Activated naive CD8-positive, alpha-beta T cell (primary cell): ENCODE results near the gene ATP8B2.
"Not testable (repeated sequence)": the region's sequence is repeated elsewhere in the genome, so short reads cannot be mapped to it uniquely, and the experiment has no call there.

Experiments
- H3K27ac Mint-ChIP-seq: one replicate; pipeline ENCODE4 v1.8.0; 2021; ENCODE audit warnings: mixed read lengths
- H3K27me3 Mint-ChIP-seq: one replicate; pipeline ENCODE4 v1.8.0; 2021; ENCODE audit warnings: mixed read lengths
- H3K36me3 Mint-ChIP-seq: one replicate; pipeline ENCODE4 v1.8.0; 2021; ENCODE audit warnings: mixed read lengths
- H3K4me1 Mint-ChIP-seq: one replicate; pipeline ENCODE4 v1.8.0; 2021; ENCODE audit warnings: low read depth, mixed read lengths
- H3K4me3 Mint-ChIP-seq: one replicate; pipeline ENCODE4 v1.8.0; 2021; ENCODE audit warnings: mild to moderate bottlenecking, mixed read lengths
- H3K9me3 Mint-ChIP-seq: one replicate; pipeline ENCODE4 v1.8.0; 2021; ENCODE audit warnings: low read depth, mixed read lengths

ATP8B2 gene

DNA sequence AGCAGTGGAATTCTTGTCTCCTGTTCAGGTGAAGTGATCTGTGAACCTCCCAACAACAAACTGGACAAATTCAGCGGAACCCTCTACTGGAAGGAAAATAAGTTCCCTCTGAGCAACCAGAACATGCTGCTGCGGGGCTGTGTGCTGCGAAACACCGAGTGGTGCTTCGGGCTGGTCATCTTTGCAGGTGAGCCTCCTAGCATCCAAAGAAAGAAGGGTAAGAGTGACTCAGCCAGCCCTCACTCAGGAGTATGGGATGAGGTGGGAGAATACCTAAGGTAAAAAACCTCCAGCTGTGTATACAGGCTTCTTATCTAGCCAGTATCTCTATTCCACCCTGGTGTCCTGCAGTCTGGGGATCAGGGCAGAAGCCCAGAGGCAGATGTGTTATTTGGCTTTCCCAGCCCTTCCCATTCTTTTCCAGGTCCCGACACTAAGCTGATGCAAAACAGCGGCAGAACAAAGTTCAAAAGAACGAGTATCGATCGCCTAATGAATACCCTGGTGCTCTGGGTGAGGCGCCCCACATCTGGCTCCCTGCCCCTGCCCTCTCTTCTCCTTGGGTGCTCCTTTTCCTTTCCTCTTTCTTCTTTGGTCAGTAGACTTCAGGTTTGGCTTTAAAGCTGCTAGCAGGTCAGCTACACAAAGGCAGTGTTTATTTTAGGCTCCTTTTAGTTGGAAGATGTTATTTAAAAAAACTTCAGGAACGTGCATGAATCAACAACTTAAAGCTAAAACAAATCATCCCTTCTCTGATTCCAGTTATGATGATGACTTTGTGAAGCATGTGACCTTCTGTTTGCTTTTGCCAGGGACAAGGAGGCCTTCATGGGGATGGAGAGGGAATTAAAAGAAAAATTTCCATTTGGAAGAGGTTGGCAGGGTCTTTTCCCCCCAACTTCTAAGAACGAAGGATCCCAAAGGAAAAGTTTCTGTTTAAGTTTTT is 9.0 kb downstream of the ATP8B2 start:
- H3K27ac Mint-ChIP-seq, result peak overlapping the region; percentile 97
- no peaks in the 10 kb centered on the region for H3K9me3 Mint-ChIP-seq
- H3K36me3 Mint-ChIP-seq, result peaks cover 27% of the 10 kb centered on the region
- H3K4me3 Mint-ChIP-seq, result peak overlapping the region; percentile 69
- peaks cover 82% of the 10 kb centered on the region for H3K4me1 Mint-ChIP-seq
- no peaks in the 10 kb centered on the region for H3K27me3 Mint-ChIP-seq

GRCh38 chr1:154335025-154335714 is 9.8 kb downstream of the ATP8B2 start:
- H3K36me3 Mint-ChIP-seq, result peaks cover 31% of the 10 kb centered on the region
- peak overlapping the region; percentile 69 for H3K4me3 Mint-ChIP-seq
- H3K27me3 Mint-ChIP-seq, result no peaks in the 10 kb centered on the region
- peaks cover 82% of the 10 kb centered on the region for H3K4me1 Mint-ChIP-seq
- H3K9me3 Mint-ChIP-seq, result no peaks in the 10 kb centered on the region
- H3K27ac Mint-ChIP-seq, result peak overlapping the region; percentile 97

GRCh38 chr1:154337253-154337894 is 12.0 kb downstream of the ATP8B2 start:
- peaks cover 83% of the 10 kb centered on the region for H3K4me1 Mint-ChIP-seq
- H3K27ac Mint-ChIP-seq, result peak overlapping the region; percentile 94
- H3K27me3 Mint-ChIP-seq, result no peaks in the 10 kb centered on the region
- H3K36me3 Mint-ChIP-seq, result peaks cover 23% of the 10 kb centered on the region
- H3K9me3 Mint-ChIP-seq, result no peaks in the 10 kb centered on the region
- peak overlapping the region; percentile 79 for H3K4me3 Mint-ChIP-seq

- peaks cover 91% of the 10 kb centered on the region for H3K4me1 Mint-ChIP-seq
- H3K4me3 Mint-ChIP-seq, result peak overlapping the region; percentile 38
- peak overlapping the region; percentile 77 for H3K27ac Mint-ChIP-seq
- H3K9me3 Mint-ChIP-seq, result no peaks in the 10 kb centered on the region
- H3K27me3 Mint-ChIP-seq, result no peaks in the 10 kb centered on the region
- H3K36me3 Mint-ChIP-seq, result peaks cover 29% of the 10 kb centered on the region
Observed at GRCh38 chr1:154338875-154339274, 13.6 kb downstream of the ATP8B2 start.

GRCh38 chr1:154341366-154341765 is 16.0 kb downstream of the ATP8B2 start:
- H3K27me3 Mint-ChIP-seq, H3K9me3 Mint-ChIP-seq: not testable (repeated sequence)
- peak overlapping the region; percentile 97 for H3K27ac Mint-ChIP-seq
- H3K4me3 Mint-ChIP-seq, result peak overlapping the region; percentile 35
- H3K36me3 Mint-ChIP-seq, result peaks cover 35% of the 10 kb centered on the region
- peaks cover 93% of the 10 kb centered on the region for H3K4me1 Mint-ChIP-seq

DNA sequence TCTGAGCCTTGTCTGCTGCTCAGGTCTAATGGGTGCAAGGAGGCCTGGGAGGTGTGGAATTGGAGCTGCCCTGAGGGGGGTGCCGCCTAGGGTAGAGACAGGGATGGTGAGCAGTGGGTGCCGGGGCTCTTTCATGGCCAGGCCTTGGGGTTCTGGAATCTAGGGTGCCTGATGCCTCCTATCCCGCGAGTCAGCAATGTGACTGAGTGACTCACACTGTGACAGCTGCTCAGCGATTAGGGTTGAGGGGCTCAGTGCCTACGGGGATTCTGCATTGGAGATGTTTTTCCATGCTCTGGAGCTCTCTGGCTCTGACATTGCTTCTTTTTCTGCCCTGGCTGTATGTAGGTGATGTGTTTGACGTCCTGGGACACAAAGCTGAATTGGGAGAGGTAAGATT is 16.8 kb downstream of the ATP8B2 start:
- peaks cover 35% of the 10 kb centered on the region for H3K36me3 Mint-ChIP-seq
- peak overlapping the region; percentile 97 for H3K27ac Mint-ChIP-seq
- H3K4me3 Mint-ChIP-seq, result peak overlapping the region; percentile 85
- H3K4me1 Mint-ChIP-seq, result peaks cover 96% of the 10 kb centered on the region
- H3K27me3 Mint-ChIP-seq, result no peaks in the 10 kb centered on the region
- no peaks in the 10 kb centered on the region for H3K9me3 Mint-ChIP-seq

DNA sequence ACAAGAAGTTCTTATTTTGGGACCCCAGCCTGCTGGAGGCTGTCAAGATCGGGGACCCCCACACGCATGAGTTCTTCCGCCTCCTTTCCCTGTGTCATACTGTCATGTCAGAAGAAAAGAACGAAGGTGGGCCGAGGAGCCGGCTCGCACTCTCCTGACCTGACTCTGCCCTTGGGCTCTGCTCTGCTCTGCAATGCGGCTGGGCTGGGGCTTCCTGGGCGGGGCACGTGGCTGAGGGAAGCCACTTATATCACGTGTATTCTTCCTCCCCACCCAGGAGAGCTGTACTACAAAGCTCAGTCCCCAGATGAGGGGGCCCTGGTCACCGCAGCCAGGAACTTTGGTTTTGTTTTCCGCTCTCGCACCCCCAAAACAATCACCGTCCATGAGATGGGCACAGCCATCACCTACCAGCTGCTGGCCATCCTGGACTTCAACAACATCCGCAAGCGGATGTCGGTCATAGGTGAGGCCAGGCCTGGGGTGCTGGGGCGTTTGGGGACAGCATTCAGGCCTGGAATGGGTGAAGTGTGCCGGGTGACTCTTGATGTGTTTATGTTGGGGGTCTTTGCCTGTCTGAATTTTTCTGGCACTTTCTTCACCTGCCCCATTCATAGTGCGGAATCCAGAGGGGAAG is 17.6 kb downstream of the ATP8B2 start:
- Mint-ChIP-seq H3K36me3 (peaks cover 30% of the 10 kb centered on the region), H3K4me3 (peak overlapping the region; percentile 85), H3K9me3 (no peaks in the 10 kb centered on the region), H3K27me3 (no peaks in the 10 kb centered on the region), H3K27ac (peak overlapping the region; percentile 97), H3K4me1 (peaks cover 95% of the 10 kb centered on the region)

GRCh38 chr1:154344977-154345837 is 19.9 kb downstream of the ATP8B2 start:
- Mint-ChIP-seq H3K36me3 (peaks cover 23% of the 10 kb centered on the region), H3K4me1 (peaks cover 84% of the 10 kb centered on the region), H3K27me3 (no peaks in the 10 kb centered on the region), H3K9me3 (no peaks in the 10 kb centered on the region), H3K27ac (peak overlapping the region; percentile 82), H3K4me3 (peak overlapping the region; percentile 85)

GRCh38 chr1:154346276-154346917 is 21.1 kb downstream of the ATP8B2 start:
- no peaks in the 10 kb centered on the region for H3K9me3 Mint-ChIP-seq
- H3K27me3 Mint-ChIP-seq, result no peaks in the 10 kb centered on the region
- peaks cover 75% of the 10 kb centered on the region for H3K4me1 Mint-ChIP-seq
- H3K27ac Mint-ChIP-seq, result peak overlapping the region; percentile 82
- H3K4me3 Mint-ChIP-seq, result no peak overlapping the region
- H3K36me3 Mint-ChIP-seq, result peaks cover 21% of the 10 kb centered on the region

- peaks cover 19% of the 10 kb centered on the region for H3K36me3 Mint-ChIP-seq
- H3K27ac Mint-ChIP-seq, result peak overlapping the region; percentile 92
- no peaks in the 10 kb centered on the region for H3K27me3 Mint-ChIP-seq
- H3K4me1 Mint-ChIP-seq, result peaks cover 70% of the 10 kb centered on the region
- no peak overlapping the region for H3K4me3 Mint-ChIP-seq
- H3K9me3 Mint-ChIP-seq, result no peaks in the 10 kb centered on the region
Observed at GRCh38 chr1:154347961-154348360, 22.6 kb downstream of the ATP8B2 start.

- peak overlapping the region; percentile 92 for H3K27ac Mint-ChIP-seq
- H3K27me3 Mint-ChIP-seq, result no peaks in the 10 kb centered on the region
- no peak overlapping the region for H3K4me3 Mint-ChIP-seq
- no peaks in the 10 kb centered on the region for H3K9me3 Mint-ChIP-seq
- H3K4me1 Mint-ChIP-seq, result peaks cover 70% of the 10 kb centered on the region
- peaks cover 15% of the 10 kb centered on the region for H3K36me3 Mint-ChIP-seq
Observed at GRCh38 chr1:154348429-154349076, 23.2 kb downstream of the ATP8B2 start.

- no peaks in the 10 kb centered on the region for H3K9me3 Mint-ChIP-seq
- H3K4me3 Mint-ChIP-seq, result no peak overlapping the region
- H3K36me3 Mint-ChIP-seq, result peaks cover 15% of the 10 kb centered on the region
- H3K27me3 Mint-ChIP-seq, result no peaks in the 10 kb centered on the region
- peaks cover 70% of the 10 kb centered on the region for H3K4me1 Mint-ChIP-seq
- peak overlapping the region; percentile 74 for H3K27ac Mint-ChIP-seq
Observed at GRCh38 chr1:154349121-154349520, 23.8 kb downstream of the ATP8B2 start.

DNA sequence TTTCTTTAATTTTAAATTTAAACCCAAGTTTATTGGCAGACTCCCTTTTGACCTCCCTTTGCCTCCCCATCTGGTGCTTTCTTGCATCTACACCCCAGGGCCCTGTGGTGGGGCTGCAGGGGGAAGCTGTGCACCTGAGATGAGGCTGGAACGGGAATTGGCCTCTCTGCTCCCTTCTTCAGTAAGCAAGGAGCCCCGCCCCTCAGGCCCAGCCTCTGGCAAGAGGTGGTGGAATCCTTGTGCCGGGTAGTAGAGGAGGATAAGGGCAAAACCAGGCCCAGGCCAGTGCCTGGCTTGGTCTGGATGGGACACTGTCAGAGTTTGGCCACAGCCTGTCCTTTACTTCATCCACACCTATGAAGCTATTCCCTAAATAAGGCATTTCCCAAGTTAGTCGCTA is 25.1 kb downstream of the ATP8B2 start:
- Mint-ChIP-seq H3K4me1 (peaks cover 61% of the 10 kb centered on the region), H3K27me3 (no peaks in the 10 kb centered on the region), H3K9me3 (no peaks in the 10 kb centered on the region), H3K4me3 (no peak overlapping the region), H3K27ac (peak overlapping the region; percentile 61), H3K36me3 (peaks cover 7% of the 10 kb centered on the region)
